Cardiac atrium fibroblast (primary cell): ENCODE data around the gene OR1A1. TPM values are rescaled to one million over a fixed set of nuclear protein-coding genes. Genes with fewer than 3 reads are reported as not detected.

ENCODE experiments used
- total RNA-seq: library from RNA; depleted of rRNA; stranded (reverse); fragments of >200 nt; gene quantifications from 2 replicates; pipeline ENCODE4 v1.2.3, GENCODE V29; 2015

The OR1A1 gene, protein sequence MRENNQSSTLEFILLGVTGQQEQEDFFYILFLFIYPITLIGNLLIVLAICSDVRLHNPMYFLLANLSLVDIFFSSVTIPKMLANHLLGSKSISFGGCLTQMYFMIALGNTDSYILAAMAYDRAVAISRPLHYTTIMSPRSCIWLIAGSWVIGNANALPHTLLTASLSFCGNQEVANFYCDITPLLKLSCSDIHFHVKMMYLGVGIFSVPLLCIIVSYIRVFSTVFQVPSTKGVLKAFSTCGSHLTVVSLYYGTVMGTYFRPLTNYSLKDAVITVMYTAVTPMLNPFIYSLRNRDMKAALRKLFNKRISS
- total RNA-seq: not detected in 2 replicates

DNA sequence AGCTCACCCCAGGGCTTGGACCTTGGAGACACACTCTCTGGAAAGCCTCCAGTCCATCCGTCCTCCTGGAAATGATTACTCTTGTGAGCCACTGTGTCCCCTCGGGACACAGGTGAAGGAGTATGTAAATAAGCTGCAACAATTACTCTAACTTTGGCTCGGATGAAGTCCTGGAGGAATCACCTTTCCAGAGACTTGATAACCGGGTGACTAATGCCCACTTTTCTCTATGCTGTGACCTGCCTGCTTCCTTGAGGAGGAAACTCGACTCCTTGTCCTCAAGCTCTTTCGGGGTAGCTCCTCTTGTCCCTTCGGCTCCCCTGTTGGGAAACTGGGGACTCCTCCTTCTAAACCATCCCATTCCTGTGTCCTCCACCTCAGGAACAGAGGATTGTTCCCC, at the start of gene OR1A1:
TSS of gene OR1A1 (plus strand) at position 301 of the 400 bp plus-strand sequence. CDS start 7,954 bp downstream, outside the sequence.

GRCh38 chr17:3197219-3197618, 10.2 kb upstream of the OR1A1 start, which contains the start of gene OR1A2:
TSS of gene OR1A2 (plus strand) at chr17:3197519. CDS start at chr17:3197519, 0 bp downstream.

Other genes starting within 250 kb of the OR1A1 start
- gene OR1D5, start 144.1 kb upstream of the OR1A1 start, total RNA-seq: not detected in 2 replicates
- gene OR1D2, start 103.2 kb upstream of the OR1A1 start, total RNA-seq: not detected in 2 replicates
- not detected in 2 replicates for gene OR1G1, start 80.1 kb upstream of the OR1A1 start, total RNA-seq
- gene OR1A2, start 10.1 kb upstream of the OR1A1 start, total RNA-seq: not detected in 2 replicates
- gene OR3A1, start 90.7 kb downstream of the OR1A1 start, total RNA-seq: not detected in 2 replicates
- not detected in 2 replicates for gene OR3A2, start 178.6 kb downstream of the OR1A1 start, total RNA-seq
- gene OR1E1, start 190.7 kb downstream of the OR1A1 start, total RNA-seq: not detected in 2 replicates
- not detected in 2 replicates for gene OR3A3, start 203.7 kb downstream of the OR1A1 start, total RNA-seq
- gene OR1E2, start 226.2 kb downstream of the OR1A1 start, total RNA-seq: not detected in 2 replicates